GM21526 (cell line): Measurements from ENCODE around the gene FLII.
A peak's percentile ranks its signal among the peaks of the same experiment; 100 is the strongest.
"Not testable (repeated sequence)": the region's sequence is repeated elsewhere in the genome, so short reads cannot be mapped to it uniquely, and the experiment has no call there.

Experiments
- ATAC-seq: cut with Tn5 transposase; IDR thresholded peaks from one replicate; pipeline ENCODE4 v1.9.1; 2021; ENCODE audit warnings: moderate library complexity; ENCODE audit not compliant: unreplicated experiment, low FRiP score

FLII gene

GRCh38 chr17:18225121-18225641, 33.4 kb downstream of the FLII start, which contains the start of gene LLGL1:
LLGL1 (plus strand) TSS chr17:18225635; CDS start chr17:18225683, 48 bp downstream.
- ATAC-seq, result peak; percentile 72

- ATAC-seq, result no peak
Observed at GRCh38 chr17:18224387-18225120, 34.0 kb downstream of the FLII start.

- ATAC-seq, result no peak
Observed at GRCh38 chr17:18224053-18224386, 34.5 kb downstream of the FLII start.

- ATAC-seq, result no peak
Observed at GRCh38 chr17:18218756-18219415, 39.7 kb downstream of the FLII start.

- ATAC-seq, result no peak
Observed at GRCh38 chr17:18217412-18218015, 41.0 kb downstream of the FLII start.

- not testable (repeated sequence) for ATAC-seq
Observed at GRCh38 chr17:18216906-18217305, 41.6 kb downstream of the FLII start.

- ATAC-seq, result no peak
Observed at GRCh38 chr17:18213666-18214270, 44.8 kb downstream of the FLII start.

GRCh38 chr17:18208092-18208491, 50.4 kb downstream of the FLII start:
- ATAC-seq, result no peak

- no peak for ATAC-seq
Observed at GRCh38 chr17:18206962-18207361, 51.6 kb downstream of the FLII start.

- ATAC-seq, result no peak
Observed at GRCh38 chr17:18205861-18206260, 52.7 kb downstream of the FLII start.

- ATAC-seq, result no peak
Observed at GRCh38 chr17:18203308-18203707, 55.2 kb downstream of the FLII start.

- ATAC-seq, result no peak
Observed at GRCh38 chr17:18201108-18201507, 57.4 kb downstream of the FLII start.

- no peak for ATAC-seq
Observed at GRCh38 chr17:18198530-18198929, 60.0 kb downstream of the FLII start.

GRCh38 chr17:18197535-18198194, 60.9 kb downstream of the FLII start:
- no peak for ATAC-seq

GRCh38 chr17:18195246-18195645, 63.3 kb downstream of the FLII start:
- no peak for ATAC-seq
